Lower lobe of right lung (tissue), 2 donors: ENCODE data around the gene PNRC1. TPM values are rescaled to one million over a fixed set of nuclear protein-coding genes. Genes with fewer than 3 reads are reported as not detected.

ENCODE experiments used
- ATAC-seq, 2 donors: fragments of 200-7000 bp; cut with Tn5 transposase; one replicate each; pipeline ENCODE4 v1.9.1; 2020 to 2022; ENCODE audit warnings: mild to moderate bottlenecking in 2 of 2, moderate library complexity in 2 of 2
- DNase-seq: peaks from one replicate; pipeline ENCODE4 v3.0.0-alpha.2; 2020
- H3K27ac ChIP-seq: fragments of 200-600 bp; one replicate; pipeline ENCODE4 v1.8.0; 2022
- H3K27me3 ChIP-seq: fragments of 200-600 bp; one replicate; pipeline ENCODE4 v1.8.0; 2022; ENCODE audit warnings: low read depth
- H3K36me3 ChIP-seq: fragments of 200-600 bp; one replicate; pipeline ENCODE4 v1.8.0; 2022; ENCODE audit warnings: mild to moderate bottlenecking
- H3K4me1 ChIP-seq: fragments of 200-600 bp; one replicate; pipeline ENCODE4 v1.8.0; 2022
- H3K4me3 ChIP-seq: fragments of 200-600 bp; one replicate; pipeline ENCODE4 v1.8.0; 2022; ENCODE audit warnings: mild to moderate bottlenecking
- H3K9me3 ChIP-seq: fragments of 200-600 bp; one replicate; pipeline ENCODE4 v1.8.0; 2022
- intact Hi-C: fragments of 100-400 bp; cut with DNase I; formaldehyde crosslinking; loops from one replicate; pipeline ENCODE4 v1.11.0; 2022
- total RNA-seq: library from RNA; stranded (reverse); fragmentation: NEBNext Ultra II Directional; extraction: Animal tissue kit (Norgen Biotek cat#: 25700); gene quantifications from one replicate; pipeline ENCODE4 v1.2.1, GENCODE V29; 2021
- TF ChIP-seq, protein P1 (sequence below): fragments of 200-600 bp; IDR thresholded peaks from one replicate; pipeline ENCODE4 v1.8.0; 2022; ENCODE audit warnings: antibody characterized with exemption, mild to moderate bottlenecking
- donor health status: DM: no; HTN: yes; CAD: no; lungs with severe emphysema.

PNRC1 gene
- total RNA-seq, 1 donor from 2014 or later = 198 TPM

DNA sequence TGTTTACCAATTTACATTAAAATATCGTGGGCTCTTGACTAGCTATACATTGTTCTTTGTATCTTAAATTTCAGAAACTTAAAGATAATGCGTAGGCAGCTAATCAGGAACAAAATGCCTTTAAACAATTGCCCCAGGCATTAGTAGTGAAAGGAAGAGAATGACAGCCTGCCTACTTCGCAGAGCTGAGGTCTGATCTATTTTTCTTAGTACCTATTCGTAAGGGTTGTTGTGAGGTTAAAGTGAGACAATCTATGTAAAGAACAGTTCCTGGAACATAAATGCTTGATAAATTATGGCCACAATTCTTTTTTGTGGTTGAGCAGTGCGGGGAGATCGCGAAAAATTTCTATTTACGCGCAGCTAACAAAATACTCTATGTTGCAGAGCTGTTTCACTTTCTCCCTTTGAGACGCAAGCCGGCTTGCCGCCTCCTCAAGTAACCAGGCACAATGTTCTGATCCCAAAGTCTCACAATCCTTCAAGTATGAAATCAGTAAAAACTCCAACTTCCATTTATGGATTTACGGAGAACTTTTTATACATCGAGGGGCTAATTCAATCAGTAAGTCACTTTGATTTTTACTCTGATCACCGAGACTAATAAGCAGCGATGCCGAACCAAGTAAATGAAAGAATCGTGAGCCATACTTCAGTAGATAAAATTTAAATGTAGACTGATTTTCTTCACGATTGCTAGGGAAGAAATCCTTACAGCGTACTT, 878 bp upstream of the PNRC1 start:
- DNase-seq (peak; percentile 65), ATAC-seq (peak; percentile 11 to 31)
- TF ChIP-seq, protein P1, sequence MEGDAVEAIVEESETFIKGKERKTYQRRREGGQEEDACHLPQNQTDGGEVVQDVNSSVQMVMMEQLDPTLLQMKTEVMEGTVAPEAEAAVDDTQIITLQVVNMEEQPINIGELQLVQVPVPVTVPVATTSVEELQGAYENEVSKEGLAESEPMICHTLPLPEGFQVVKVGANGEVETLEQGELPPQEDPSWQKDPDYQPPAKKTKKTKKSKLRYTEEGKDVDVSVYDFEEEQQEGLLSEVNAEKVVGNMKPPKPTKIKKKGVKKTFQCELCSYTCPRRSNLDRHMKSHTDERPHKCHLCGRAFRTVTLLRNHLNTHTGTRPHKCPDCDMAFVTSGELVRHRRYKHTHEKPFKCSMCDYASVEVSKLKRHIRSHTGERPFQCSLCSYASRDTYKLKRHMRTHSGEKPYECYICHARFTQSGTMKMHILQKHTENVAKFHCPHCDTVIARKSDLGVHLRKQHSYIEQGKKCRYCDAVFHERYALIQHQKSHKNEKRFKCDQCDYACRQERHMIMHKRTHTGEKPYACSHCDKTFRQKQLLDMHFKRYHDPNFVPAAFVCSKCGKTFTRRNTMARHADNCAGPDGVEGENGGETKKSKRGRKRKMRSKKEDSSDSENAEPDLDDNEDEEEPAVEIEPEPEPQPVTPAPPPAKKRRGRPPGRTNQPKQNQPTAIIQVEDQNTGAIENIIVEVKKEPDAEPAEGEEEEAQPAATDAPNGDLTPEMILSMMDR = no peak
- H3K4me3 ChIP-seq = peak overlapping the region; percentile 96
- H3K4me1 ChIP-seq = peaks cover 27% of the 10 kb centered on the region
- H3K27ac ChIP-seq = peak overlapping the region; percentile 100
- intact Hi-C loops = no loop called here
- no peaks in the 10 kb centered on the region for H3K27me3 ChIP-seq
- no peaks in the 10 kb centered on the region for H3K9me3 ChIP-seq
- H3K36me3 ChIP-seq = peaks cover 14% of the 10 kb centered on the region

DNA sequence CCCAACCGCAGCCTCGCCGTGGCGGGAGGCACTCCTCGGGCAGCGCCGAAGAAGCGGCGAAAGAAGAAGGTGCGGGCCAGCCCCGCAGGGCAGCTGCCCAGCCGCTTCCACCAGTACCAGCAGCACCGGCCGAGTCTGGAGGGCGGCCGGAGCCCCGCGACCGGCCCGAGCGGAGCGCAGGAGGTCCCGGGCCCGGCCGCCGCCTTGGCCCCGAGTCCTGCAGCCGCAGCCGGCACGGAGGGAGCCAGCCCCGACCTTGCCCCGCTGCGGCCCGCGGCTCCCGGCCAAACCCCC, 525 bp downstream of the PNRC1 start:
- ATAC-seq (peak; percentile 40 to 46), DNase-seq (no peak)
- Histone ChIP-seq H3K27ac (peak overlapping the region; percentile 100), H3K4me3 (peak overlapping the region; percentile 96), H3K4me1 (peaks cover 41% of the 10 kb centered on the region), H3K27me3 (no peaks in the 10 kb centered on the region), H3K9me3 (no peaks in the 10 kb centered on the region), H3K36me3 (peaks cover 28% of the 10 kb centered on the region)
- TF ChIP-seq, protein P1 = no peak
- intact Hi-C loops = no loop called here

DNA sequence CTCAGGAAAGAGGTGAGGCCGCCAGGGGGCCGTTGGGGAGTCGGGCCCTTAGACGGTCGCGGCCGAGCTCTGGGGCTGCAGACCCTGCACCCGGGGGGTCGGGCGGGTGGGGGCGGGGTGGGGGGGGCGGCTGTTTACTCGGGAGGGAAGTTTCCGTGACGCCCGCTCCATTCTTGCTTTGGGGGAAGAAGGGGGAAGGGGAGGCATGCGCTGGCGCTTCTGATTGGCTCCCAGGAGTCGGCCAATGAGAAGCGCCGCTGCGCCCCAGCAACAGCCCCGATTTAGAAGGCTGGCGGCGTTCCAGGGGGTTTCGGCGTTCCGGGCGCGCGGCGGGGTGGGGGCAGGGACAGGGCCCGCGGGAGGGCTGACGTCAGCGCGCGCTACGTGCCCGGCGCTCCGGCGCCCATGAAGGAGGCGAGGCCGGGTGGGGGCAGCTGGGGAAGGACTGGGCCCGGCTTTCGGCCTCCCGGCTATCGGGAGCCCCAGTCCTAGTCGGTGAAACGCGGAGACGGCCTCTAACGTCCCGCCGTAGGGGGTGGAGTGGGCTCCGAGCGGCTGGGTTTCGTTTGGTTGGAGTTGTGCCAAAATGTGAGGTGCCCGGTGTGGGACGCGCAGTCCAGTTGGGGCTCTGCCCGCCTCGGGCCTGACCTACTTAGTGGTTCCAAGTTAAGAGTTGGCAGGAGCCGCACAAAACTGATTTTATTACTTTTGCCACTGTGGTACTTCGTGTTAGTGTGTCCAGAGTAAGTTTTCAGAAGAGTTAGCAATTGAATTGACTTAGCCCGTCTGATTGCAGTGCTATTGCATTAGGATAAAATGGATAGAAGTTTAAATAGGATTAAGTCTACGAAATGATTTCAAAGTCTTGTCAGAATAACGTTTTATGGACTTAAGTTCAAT, 1.1 kb downstream of the PNRC1 start:
- Histone ChIP-seq H3K27ac (peak overlapping the region; percentile 100), H3K36me3 (peaks cover 30% of the 10 kb centered on the region), H3K9me3 (no peaks in the 10 kb centered on the region), H3K4me1 (peaks cover 45% of the 10 kb centered on the region), H3K4me3 (peak overlapping the region; percentile 96), H3K27me3 (no peaks in the 10 kb centered on the region)
- ATAC-seq = peak; percentile 84 to 91
- peak; percentile 100 for DNase-seq
- intact Hi-C loops = no loop called here
- TF ChIP-seq, protein P1 = no peak

DNA sequence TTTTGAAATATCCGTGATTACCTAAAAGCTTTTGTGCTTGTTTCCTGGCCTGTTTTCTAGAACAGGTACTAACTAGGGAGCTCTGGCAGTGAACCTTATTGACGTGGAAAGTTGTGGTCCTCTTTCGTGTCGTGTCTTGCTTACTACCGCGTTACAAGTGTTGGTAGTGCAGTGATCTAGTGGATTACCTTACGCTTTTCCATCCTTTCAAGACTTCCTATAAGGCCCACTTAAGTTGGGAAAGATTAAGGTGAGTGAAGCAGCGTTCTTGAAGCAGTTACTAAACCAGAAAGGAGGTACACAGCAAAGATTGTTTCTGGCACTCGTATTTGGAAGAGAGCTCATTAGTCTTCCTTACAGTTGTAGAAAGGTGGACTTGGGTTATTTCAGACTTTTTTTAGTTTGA, 1.9 kb downstream of the PNRC1 start:
- TF ChIP-seq, protein P1 = no peak
- Histone ChIP-seq H3K4me1 (peaks cover 53% of the 10 kb centered on the region), H3K4me3 (peak overlapping the region; percentile 96), H3K27me3 (no peaks in the 10 kb centered on the region), H3K27ac (peak overlapping the region; percentile 100), H3K9me3 (no peaks in the 10 kb centered on the region), H3K36me3 (peaks cover 30% of the 10 kb centered on the region)
- ATAC-seq (no peak), DNase-seq (no peak)
- intact Hi-C loops = no loop called here

DNA sequence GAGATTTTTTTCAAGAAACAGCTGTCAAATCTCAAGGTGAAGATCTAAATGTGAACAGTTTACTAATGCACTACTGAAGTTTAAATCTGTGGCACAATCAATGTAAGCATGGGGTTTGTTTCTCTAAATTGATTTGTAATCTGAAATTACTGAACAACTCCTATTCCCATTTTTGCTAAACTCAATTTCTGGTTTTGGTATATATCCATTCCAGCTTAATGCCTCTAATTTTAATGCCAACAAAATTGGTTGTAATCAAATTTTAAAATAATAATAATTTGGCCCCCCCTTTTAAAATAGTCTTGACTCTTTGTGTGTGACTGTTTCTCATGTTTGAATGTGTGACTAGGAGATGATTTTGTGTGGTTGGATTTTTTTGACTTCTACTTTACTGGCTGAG, 4.0 kb downstream of the PNRC1 start:
- H3K4me1 ChIP-seq = peaks cover 48% of the 10 kb centered on the region
- TF ChIP-seq, protein P1 = no peak
- ATAC-seq = no peak
- DNase-seq = no peak
- intact Hi-C loops = no loop called here
- peaks cover 30% of the 10 kb centered on the region for H3K36me3 ChIP-seq
- peak overlapping the region; percentile 10 for H3K4me3 ChIP-seq
- H3K9me3 ChIP-seq = no peaks in the 10 kb centered on the region
- no peaks in the 10 kb centered on the region for H3K27me3 ChIP-seq
- H3K27ac ChIP-seq = no peak overlapping the region
